SHP77 treated with DMSO at 0.1 percent for 48 hours (cell line): ENCODE results near the gene ADGRB2.

Experiments used
- DNase-seq: peaks from one replicate; lab custom pipeline; 2025; lab: John Stamatoyannopoulos, UW

The ADGRB2 gene

DNA sequence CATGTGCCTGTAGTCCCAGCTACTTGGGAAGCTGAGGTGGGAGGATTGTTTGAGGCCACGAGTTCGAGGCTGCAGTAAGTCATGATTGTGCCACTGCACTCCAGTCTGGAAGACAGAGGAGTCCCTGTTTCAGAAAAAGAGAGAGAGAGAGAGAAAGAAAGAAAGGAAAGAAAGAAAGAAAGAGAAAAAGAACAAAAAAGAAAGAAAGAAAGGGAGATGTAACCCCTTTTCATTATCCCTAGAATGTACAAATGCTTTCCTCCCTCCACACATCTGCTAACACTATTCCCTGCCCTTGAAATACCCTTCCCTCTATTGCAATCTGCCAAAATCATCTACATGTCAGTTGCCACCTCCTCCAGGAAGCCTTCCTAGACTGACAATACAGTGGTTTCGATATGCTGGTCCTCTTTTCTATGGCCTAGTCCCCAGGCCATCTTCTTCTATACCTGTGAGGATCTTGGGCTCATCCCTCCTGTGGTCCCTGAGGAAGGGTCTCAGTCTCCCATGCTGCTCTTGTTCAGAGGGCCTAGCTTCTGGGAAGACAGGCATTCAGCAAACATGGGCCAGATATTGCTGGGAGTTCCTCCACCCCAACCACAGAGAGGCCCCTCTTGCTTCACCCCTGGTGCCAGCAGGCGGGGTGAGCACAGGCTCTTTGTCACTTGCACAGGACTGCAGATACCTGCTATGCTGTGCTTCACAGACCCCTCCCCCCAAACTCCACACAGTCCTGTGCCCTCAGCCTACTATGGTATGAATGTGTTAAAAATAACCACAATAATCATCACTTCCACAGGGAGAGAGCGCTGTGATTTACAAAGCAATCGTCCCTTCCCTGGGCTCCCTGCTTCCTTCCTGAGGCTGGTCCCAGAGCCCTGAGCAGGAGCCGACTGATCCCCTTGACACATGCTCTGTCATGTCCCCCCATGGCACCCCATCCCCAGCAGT is 14.1 kb downstream of the ADGRB2 start:
- DNase-seq, result no peak

DNA sequence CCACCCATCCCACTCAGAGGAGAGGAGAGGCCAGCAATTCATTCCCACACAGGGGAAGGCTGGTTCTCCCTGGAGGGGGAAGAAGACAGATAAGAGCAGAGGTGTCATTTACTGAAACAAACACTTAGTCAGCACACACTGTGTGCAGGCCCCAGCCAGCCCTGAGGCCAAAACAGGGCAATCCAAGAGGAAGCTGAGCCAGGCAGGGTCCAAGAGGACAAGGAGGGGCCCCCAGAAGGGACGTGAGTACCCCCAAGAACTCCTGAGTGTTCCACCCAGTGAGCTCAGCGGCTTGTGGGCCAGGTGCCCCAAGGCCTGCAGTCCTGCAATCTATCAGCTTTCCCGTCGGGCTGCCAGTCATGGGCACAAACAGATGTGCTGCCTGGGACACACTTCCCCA is 15.8 kb downstream of the ADGRB2 start:
- no peak for DNase-seq

DNA sequence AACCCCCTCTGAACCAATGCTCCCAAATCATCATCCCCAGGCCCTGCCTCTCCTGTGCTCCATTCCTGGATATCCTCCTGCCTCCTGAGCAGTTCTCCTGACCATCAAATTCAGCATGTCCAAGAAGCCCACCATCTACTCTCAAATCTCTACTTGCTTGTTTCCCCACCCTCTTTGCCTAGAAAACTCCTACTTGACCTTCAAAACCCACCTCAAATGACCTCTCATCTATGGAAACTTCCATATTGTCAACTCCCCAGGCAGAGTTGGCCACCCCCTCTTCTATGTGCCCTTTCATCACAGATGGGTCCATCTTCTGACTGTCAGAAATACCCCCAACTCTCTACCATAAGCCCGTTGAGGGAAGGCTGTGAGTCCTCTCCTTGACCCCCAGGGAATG is 16.8 kb downstream of the ADGRB2 start:
- DNase-seq, result no peak

DNA sequence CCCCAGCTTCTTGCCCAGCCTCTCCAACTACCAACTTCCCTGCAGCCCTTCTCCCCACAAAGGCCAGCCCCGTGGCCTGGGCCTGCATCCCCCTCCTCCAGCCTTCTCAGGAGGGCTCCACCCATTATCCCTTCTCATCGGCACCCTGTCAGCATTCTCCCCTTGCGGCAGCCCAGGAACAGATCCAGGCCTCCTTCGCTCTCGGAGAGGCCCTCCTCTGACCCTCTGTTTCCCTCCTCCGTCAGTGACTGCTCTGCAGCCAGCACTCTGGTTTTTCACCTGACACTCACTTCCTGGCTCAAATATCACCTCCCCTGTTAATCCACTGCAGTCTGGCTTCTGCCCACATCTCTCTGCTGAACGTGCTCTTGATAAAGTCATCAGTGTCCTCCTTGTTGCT is 17.5 kb downstream of the ADGRB2 start:
- DNase-seq, result no peak

DNA sequence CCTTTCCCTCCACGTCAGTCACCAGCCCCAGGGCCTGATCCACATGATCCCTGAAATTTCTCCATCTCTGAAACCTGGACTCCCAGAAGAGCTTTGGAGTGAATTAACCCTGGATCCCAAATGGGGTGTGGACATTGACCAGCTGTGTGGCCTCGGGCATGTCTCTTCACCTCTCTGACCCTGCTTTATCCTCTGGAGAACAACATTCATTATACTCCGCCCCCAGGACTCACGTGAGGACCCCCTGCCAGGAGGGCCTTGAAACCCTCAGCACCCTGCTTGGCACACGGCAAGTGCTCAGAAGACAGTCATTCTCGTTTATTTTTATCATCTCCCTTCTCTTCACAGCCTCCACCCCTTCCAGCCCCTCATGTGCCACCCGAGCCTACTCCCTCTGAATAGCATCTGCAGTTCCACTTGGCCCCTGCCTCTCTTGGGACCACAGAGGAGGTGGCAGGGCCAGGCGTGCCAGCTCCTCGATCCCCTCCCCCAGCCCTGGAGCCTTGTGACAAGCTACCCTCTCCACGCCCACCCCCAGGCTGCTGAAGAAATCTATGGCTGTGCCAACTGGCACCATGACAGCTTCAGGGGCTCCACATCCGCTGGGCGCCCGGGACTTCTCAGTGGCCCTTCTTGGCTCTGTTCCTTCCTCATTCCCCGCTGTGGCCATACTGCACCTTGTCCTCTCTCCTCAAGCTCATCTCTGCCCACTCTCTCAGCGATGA is 18.0 kb downstream of the ADGRB2 start:
- DNase-seq, result no peak

DNA sequence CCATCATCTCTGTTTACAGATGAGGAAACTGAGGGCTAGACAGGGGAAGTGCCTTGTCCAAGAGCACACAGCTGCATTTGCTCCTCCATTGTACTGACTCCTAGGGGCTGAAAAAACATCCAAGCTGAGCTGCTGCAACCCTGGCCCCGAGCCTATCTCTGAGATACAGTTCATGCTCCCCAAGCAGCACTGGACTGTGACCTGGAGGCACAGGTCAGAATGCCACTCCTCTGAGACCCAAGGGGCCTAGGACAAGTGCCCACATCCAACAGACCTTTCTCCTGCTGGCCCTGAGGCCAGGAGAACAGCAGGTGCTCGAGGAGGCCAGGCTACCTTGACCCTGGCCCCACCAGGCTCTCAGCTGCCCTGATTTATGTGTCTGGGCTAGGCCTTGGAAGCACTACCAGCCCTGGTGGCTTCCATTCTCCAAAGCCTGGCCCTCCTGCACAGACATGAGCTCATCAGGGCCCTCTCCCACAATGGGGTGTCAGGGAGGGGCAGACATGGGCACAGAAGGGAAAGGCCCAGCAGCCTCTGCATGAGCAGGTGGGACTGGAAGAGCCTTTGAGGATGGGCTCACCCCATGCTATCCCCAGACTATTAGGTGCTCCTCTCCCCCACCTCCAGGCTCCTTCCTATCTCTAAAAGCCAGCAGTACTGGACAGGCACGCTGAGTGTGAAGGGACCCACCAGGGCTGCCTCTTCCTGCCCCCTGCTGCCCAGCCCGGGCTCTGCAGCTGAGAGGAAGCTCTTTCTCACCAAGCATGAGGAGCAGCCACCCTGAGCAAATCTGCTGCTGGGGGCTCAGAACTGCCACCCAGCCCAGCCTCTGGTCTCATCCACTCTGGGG is 18.8 kb downstream of the ADGRB2 start:
- peak; percentile 67 for DNase-seq

DNA sequence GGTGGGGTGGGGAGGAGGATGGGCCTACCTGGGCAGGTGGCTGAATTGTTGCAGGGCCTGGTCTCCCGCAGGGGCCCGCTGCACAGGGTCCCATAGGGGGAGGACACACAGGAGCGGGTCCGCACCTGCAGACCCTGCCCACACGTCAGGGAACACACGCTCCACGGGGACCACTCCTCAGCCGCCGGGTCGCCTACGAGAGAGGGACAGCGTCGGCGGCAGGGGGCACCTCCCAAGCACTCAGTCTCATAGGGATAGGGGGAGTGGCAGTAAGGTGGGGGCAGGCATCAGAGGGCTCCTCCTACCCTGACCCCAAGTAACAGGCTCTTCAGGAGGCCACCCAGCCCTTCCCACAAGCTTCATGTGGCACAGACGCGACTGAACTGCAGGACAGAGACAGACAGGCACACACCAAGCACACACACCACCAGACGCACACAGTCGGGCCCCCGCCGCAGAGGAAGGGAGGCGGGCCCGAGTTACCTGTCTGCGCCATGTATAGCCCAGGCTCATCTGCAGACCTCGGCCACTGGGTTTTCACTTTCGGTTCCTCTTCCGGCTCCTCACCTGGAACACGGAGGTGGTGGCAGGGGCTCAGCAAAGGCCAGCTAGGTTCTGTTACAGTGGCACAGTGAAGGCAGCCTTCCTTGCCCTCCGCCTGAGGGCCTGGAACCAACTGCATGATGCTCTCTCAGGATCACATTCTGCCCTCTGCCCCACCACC is 19.8 kb downstream of the ADGRB2 start:
- no peak for DNase-seq

DNA sequence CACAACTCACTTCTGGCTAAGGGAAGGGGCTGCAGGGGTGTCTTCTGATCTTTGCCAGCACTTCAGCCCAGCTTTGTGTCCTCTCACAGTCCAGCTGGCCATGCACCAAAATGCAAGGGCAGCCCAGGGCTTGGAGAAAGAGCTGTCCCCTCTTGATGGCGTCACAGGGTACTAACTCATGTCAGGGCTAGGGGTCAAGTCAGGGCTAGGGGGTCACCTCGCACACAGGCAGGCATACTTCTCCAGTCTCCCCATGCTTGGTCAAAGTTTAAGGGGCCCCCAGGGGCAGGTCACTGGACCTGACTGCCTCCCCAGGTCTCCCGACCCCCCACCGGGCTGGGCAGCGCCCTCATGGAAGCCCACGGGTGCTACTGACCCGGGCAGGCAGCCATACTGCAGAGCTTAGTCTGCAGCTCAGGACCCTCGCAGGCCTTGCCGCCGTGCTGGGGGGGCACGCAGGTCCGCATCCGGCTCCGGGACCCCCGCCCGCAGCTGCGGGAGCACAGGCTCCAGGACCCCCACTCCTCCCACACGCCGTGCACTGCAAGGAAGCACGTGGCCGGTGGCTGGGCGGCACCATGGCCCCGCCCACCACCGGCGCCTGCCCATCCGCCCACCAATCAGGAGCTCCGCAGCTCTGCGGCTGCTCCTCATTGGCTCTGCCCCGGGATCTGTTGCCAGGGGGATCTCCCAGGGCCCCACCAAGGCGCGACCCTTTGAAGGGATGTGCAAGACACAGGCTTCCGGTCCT is 21.5 kb downstream of the ADGRB2 start:
- DNase-seq, result no peak

DNA sequence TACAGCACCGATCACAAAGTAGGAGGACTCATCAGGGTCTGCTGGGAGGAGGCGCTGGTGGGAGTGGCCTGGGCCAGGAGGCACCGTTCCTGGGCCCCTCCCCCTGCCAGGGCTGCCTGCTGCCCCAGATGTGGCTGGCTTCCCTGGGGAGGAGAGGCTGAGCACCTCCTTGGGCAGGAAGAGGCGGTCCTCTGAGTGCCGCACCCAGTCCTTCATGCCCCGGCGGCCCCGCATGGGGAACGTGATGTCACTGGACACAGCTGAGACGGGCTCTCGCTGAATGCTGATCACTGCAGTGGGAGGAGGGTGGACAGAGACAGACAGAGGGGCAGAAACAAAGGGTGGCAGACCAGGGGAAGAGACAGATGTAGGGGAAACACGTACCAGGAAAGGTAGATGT is 24.8 kb downstream of the ADGRB2 start:
- no peak for DNase-seq

DNA sequence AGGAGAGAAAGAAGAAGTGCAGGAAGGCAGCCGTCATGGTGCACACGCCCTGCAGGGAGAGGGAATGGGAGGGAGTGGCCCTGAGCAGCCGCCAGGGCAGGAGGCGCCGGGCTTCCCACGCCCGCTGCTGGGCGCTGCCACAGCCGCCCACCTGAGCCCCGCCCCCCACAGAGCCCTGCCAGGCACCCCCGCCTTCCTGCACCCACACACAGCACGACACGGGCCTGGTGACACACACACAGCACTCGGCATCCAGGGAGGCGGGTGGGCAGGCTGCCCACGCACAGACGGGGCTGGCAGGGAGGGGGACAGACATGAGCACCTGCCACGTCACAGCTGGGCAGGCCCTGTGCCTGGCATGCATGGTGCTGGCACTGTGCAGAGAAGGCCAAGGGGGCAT is 27.5 kb downstream of the ADGRB2 start:
- DNase-seq, result no peak

DNA sequence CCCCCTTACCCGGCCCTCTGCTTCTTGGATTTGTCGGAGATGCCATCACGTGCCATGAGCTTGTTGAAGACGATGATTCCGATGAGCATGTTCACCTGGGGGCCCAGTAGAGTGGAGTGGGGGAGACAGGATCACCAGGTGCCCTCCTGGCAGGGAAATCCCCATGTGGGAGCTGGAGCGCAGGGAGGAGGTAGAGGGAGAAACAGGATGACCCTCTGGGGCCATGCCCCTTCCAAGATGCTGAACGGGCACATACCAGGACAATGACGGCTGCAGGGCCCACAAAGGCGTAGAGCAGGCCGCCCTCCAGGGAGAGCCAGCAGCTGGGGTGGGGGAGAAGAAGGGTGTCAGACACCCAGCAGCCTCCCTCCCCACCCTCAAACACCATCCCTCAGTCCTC is 28.6 kb downstream of the ADGRB2 start:
- no peak for DNase-seq

DNA sequence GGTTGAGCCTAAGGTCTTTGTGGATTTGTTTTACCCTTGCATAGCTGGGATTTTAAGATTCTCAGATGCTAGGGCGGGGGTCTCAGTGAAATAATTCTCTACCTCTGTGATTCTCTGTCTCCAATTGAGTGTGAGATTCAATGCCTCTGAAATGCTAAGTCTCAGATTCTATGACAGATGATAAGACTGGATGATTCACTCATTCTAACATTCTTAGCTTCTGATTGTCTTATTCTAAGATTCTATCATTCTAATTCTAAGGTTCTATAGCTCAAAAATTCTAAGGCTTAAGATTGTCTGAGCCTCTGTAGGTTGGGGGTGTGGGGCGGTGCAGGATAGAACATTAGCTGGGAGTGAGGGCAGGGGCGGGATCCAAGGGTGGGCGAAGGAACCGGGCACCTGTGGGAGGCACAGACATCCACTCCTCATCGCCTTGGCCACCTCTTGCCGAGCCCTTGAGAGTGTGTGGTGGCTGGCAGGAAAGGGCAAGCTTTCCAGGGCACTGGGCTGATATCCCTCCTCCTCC is 29.5 kb downstream of the ADGRB2 start:
- DNase-seq, result no peak

DNA sequence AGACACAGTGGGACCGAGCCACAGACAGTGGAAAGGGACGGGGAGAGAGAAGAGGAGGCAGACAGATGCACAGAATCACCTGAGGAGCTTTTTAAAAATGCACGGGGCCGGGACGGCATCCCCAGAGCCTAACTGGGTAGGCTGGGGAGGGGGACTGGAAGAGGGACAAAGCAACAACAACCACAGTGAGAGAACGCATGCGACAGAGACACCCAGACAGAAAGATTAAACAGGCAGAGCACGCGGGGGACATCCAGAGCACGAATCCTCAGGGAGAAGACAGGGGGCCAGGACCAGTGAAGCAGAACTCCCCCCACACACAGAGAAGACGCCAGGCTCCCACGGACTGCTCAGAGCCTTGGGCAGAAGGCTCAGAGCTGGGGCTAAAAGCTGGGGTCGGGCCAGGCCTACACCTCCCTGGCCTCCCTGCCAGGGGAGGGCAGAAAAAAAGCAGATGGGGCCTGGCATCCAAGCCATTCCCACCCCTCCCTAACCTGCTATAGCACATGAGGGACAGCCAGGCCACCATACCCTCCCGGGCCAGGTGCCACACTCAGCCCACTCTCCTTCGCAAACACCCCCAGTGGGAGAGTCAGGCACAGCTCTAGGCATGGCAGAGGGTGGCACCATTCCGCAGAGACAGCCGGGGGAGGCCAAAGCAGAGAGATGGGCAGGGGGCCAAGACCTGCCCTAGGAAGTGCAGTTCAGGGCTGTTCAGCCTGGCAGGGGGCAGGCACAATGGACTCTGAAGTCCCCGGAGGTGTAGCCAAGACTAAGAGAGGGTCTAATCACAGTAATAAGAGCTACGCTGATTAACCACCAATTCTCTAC is 30.5 kb downstream of the ADGRB2 start:
- no peak for DNase-seq

DNA sequence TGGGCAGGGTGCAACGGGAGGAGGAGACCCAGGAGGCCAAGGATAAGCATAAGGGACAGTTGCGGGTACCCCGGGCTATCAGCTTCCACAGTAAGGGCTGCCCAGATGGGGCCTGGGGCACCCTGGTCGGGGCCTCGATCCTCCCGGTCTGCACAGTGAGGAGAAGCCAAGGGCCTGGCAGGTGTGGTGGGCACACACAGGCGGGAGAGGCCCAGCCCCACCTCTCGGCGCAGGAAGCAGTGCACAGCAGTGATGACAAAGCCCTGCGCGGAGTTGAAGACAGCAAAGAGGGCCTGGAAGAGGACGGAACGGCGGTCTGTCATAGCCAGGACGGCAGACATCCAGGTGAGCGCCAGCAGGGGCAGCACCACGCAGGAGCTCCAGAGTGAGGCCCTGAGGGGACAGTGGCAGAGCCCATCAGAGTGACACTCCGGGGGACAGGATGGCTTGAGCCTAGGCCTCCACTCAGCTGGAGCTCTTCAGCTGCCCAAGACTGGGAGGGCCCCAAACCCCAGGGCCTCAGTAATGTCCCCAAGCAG is 31.3 kb downstream of the ADGRB2 start:
- DNase-seq, result no peak

DNA sequence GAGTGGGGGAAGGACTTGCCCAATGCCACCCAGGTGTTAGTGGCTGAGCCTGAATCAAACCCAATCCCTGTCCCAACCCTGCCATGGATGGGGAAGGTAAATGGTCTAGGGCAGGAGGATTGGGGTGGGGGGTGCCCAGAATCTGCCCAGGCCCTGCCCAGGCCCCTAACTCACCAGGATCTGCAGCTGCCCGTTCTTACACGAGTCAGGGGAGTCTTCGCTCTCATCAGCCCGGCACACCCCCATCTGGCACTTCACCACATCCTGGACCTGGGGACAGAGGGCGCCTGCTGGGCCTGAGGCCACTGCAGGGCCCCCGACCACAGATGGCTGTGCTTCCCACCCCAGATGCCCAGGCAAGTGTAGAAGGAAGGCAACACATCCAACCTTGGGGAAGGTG is 31.8 kb downstream of the ADGRB2 start:
- no peak for DNase-seq

DNA sequence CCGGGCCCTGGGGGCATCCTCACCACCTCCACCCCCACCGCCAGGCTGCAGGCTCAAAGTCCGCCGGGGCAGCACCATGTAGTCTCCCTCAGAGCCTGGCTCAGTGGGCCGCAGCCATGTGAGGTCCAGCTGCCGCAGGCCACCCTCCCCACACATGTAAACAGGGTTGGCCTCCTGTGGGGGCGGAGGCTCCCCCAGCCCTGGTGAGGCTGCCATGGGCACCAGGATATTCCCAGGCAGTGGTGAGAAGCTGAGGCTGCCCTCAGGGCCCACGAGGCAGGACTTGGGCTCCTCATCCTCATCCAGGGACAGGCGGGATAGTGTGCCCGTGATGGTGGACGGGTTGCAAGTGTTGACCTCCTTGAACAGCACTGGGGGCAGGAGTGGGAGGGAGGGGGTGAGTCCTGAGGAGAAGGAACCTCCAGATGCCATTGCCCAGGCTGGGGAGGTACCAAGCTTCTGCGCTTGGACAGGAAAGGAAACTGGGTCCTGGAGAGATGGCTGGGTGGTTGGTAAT is 33.0 kb downstream of the ADGRB2 start:
- DNase-seq, result no peak

DNA sequence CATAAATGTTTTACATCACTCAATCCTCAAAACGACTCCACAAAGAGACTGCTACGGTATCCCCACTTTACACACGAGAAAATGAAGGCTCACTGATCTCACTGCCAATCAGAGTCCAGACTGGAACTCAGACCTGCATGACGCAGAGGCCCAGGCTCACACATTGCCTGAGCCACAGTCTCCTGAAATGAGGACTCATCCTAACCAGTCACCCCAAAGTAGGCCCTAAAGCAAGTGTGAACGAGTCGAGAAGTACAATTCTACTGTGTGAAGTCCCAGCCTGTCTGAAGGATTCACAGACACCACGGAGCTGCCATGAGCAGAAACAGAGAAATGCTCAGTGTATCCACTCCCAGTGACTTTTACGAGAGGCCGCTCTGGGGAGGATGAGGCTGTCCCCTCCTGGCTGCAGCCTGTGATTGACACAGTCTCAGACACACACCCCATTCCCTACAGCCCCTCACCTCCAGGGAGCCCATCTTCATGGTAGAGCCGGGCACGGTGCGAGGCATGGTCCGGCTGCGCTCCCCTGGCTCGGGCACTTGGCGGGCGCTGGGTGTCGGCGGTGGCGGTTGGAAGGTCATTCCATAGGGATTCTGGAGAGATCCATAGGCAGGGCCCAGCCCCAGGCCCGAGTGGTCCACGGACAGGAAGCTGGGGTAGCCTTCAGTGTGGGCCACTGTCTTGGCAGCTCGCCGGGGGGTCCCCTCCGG is 33.6 kb downstream of the ADGRB2 start:
- DNase-seq, result no peak

DNA sequence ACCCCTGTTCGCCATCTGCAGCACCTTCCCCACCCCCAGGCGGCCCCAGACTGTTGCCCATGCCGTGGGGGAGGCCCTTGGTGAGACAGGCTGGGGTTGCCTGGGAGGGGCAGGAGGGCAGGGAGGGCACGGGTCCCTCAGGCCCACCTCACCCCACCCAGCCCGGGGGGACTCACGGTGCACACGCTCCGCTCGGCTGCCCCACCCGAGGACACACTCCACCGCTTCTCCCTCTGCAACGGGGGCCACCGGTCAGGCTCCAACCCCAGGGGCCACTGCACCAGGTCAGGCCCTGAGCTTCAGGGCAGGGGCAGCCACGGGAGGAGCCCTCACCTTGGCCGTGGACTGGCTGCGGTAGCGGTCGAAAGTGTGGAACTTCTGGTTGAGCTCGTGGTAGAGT is 36.3 kb downstream of the ADGRB2 start:
- DNase-seq, result no peak

DNA sequence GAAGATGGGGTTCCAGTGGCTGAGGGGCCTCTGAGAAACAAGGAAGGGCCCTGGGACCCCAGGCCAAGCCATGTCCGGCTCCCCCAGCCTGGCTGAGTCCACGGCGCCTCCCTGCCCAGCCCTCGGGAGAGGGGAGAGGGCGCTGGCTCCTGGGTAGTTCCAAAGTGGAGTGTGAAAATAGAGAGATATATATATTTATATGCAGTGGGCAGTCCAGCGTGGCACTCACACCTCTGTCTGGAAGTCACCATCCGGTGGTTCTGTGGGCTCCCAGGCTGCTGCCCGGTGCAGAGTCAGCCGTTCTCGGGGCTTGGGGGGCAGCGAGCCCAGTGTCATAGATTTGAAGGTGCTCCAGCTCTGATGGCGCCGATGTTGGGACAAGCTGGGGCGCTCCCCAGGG is 36.9 kb downstream of the ADGRB2 start:
- no peak for DNase-seq
